ENCODE measurements around the gene ERP27.

- TF ChIP-seq POLR2A (IDR thresholded peaks at IDR 0.05) = no peak
- TF ChIP-seq, protein P1, sequence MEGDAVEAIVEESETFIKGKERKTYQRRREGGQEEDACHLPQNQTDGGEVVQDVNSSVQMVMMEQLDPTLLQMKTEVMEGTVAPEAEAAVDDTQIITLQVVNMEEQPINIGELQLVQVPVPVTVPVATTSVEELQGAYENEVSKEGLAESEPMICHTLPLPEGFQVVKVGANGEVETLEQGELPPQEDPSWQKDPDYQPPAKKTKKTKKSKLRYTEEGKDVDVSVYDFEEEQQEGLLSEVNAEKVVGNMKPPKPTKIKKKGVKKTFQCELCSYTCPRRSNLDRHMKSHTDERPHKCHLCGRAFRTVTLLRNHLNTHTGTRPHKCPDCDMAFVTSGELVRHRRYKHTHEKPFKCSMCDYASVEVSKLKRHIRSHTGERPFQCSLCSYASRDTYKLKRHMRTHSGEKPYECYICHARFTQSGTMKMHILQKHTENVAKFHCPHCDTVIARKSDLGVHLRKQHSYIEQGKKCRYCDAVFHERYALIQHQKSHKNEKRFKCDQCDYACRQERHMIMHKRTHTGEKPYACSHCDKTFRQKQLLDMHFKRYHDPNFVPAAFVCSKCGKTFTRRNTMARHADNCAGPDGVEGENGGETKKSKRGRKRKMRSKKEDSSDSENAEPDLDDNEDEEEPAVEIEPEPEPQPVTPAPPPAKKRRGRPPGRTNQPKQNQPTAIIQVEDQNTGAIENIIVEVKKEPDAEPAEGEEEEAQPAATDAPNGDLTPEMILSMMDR (IDR thresholded peaks at IDR 0.05) = no peak
Measured at GRCh38 chr12:14968478-14968877, 30.1 kb upstream of the ERP27 start.

All from thyroid gland (tissue), 4 donors.